Endodermal cell (in vitro differentiated cells): ENCODE data around the gene MED13L. TPM values are rescaled to one million over a fixed set of nuclear protein-coding genes. Genes with fewer than 3 reads are reported as not detected.

Source experiments
- DNase-seq: peaks from one replicate; pipeline ENCODE4 v3.0.0-alpha.2; 2017
- H3K27ac ChIP-seq: 2 replicates; pipeline ENCODE4 v1.5.1; 2013; ENCODE audit warnings: mild to moderate bottlenecking, low read depth, low read length, moderate library complexity
- H3K27me3 ChIP-seq: 2 replicates; pipeline ENCODE4 v1.6.1; 2013; ENCODE audit warnings: mild to moderate bottlenecking, low read length, moderate library complexity; ENCODE audit not compliant: insufficient read depth, control insufficient read depth, poor library complexity, severe bottlenecking
- H3K36me3 ChIP-seq: 2 replicates; pipeline ENCODE4 v1.7.0; 2013; ENCODE audit warnings: mild to moderate bottlenecking, low read length, moderate library complexity; ENCODE audit not compliant: control insufficient read depth, insufficient read depth
- H3K4me1 ChIP-seq: one replicate; pipeline ENCODE4 v1.7.0; 2013; ENCODE audit warnings: low read length; ENCODE audit not compliant: control insufficient read depth, insufficient read depth
- H3K4me3 ChIP-seq: 2 replicates; pipeline ENCODE4 v1.5.1; 2013; ENCODE audit warnings: mild to moderate bottlenecking, low read length, moderate library complexity
- H3K9ac ChIP-seq: 2 replicates; pipeline ENCODE4 v1.6.1; 2013; ENCODE audit warnings: mild to moderate bottlenecking, low read length, moderate library complexity; ENCODE audit not compliant: poor library complexity, severe bottlenecking; ENCODE audit errors: extremely low read depth
- H3K9me3 ChIP-seq: 2 replicates; pipeline ENCODE4 v1.6.1; 2013; ENCODE audit warnings: mild to moderate bottlenecking, low read length, moderate library complexity; ENCODE audit not compliant: control insufficient read depth
- H3K27ac Mint-ChIP-seq: 2 replicates; pipeline ENCODE4 v1.8.0; 2020; ENCODE audit warnings: mixed read lengths
- H3K27me3 Mint-ChIP-seq: 2 replicates; pipeline ENCODE4 v1.8.0; 2021; ENCODE audit warnings: mild to moderate bottlenecking, mixed read lengths; ENCODE audit not compliant: insufficient read depth
- H3K36me3 Mint-ChIP-seq: 2 replicates; pipeline ENCODE4 v1.8.0; 2020; ENCODE audit warnings: low read depth, mixed read lengths
- H3K4me1 Mint-ChIP-seq: 2 replicates; pipeline ENCODE4 v1.8.0; 2020; ENCODE audit warnings: mixed read lengths
- H3K4me3 Mint-ChIP-seq: 2 replicates; pipeline ENCODE4 v1.8.0; 2020; ENCODE audit warnings: mild to moderate bottlenecking, moderate library complexity, mixed read lengths
- H3K9me3 Mint-ChIP-seq: 2 replicates; pipeline ENCODE4 v1.8.0; 2020; ENCODE audit warnings: mild to moderate bottlenecking, mixed read lengths
- WGBS, 2 experiments: methylation state at CpG; one replicate each; pipeline versions ENCODE4 v1.1.5 to v1.1.7; 2013; ENCODE audit warnings: missing lambda C conversion rate in 2 of 2, mixed read lengths in 1 of 2; ENCODE audit not compliant: insufficient coverage in 1 of 2, insufficient read length in 1 of 2; 5-methylcytosine and 5-hydroxymethylcytosine counted together
- total RNA-seq, 2 donors: library from RNA; stranded (reverse); fragmentation: NEBNext Ultra II Directional in 1 of 2; extraction: Animal tissue kit (Norgen Biotek cat#: 25700) in 1 of 2; gene quantifications; 2 replicates in 1 of 2; 3 replicates in 1 of 2; pipeline ENCODE4 v1.2.1, GENCODE V29; 2021
- TF ChIP-seq, protein P1 (sequence below): fragments of 200-600 bp; sonication (generic); conservative IDR thresholded peaks from 2 replicates; pipeline ENCODE4 v1.5.0; 2021; ENCODE audit warnings: antibody characterized with exemption, mild to moderate bottlenecking

MED13L gene
- total RNA-seq, 2 donors from 2014 or later = 101 to 111 TPM

DNA sequence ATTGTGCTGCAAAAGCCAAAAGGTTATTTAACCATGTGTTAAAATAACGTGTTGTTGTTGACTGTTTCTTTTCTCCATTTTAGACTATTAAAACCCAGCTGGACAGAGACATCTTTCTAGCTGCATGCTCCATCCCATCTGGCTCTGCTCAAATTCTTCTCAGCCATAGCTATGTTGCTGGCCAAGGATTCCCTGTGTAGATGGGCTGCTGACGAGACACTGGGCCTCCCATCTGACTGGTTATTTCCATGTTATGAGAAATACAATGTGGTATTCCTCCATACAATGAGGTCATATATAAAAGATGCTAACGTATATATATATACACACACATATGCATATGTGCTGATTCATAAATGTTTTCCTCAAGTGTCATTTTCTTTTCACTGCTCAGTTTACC lies 30.1 kb downstream of the MED13L start:
- Mint-ChIP-seq H3K9me3 (peaks cover 18% of the 10 kb centered on the region), H3K27ac (peak overlapping the region; percentile 20), H3K36me3 (peaks cover 13% of the 10 kb centered on the region), H3K27me3 (no peaks in the 10 kb centered on the region), H3K4me3 (no peak overlapping the region), H3K4me1 (peaks cover 44% of the 10 kb centered on the region)
- peaks cover 4% of the 10 kb centered on the region for H3K4me1 ChIP-seq
- 95% methylated on average over 2 of the region's 3 CpGs; no CpG with 5 or more reads in 1 of the 2 experiments for WGBS, 2 experiments
- H3K27ac ChIP-seq = no peak overlapping the region
- H3K9ac ChIP-seq = no peak overlapping the region
- H3K36me3 ChIP-seq = no peaks in the 10 kb centered on the region
- DNase-seq = no peak
- no peak overlapping the region for H3K4me3 ChIP-seq
- H3K9me3 ChIP-seq = peaks cover 9% of the 10 kb centered on the region
- no peaks in the 10 kb centered on the region for H3K27me3 ChIP-seq
- TF ChIP-seq, protein P1, sequence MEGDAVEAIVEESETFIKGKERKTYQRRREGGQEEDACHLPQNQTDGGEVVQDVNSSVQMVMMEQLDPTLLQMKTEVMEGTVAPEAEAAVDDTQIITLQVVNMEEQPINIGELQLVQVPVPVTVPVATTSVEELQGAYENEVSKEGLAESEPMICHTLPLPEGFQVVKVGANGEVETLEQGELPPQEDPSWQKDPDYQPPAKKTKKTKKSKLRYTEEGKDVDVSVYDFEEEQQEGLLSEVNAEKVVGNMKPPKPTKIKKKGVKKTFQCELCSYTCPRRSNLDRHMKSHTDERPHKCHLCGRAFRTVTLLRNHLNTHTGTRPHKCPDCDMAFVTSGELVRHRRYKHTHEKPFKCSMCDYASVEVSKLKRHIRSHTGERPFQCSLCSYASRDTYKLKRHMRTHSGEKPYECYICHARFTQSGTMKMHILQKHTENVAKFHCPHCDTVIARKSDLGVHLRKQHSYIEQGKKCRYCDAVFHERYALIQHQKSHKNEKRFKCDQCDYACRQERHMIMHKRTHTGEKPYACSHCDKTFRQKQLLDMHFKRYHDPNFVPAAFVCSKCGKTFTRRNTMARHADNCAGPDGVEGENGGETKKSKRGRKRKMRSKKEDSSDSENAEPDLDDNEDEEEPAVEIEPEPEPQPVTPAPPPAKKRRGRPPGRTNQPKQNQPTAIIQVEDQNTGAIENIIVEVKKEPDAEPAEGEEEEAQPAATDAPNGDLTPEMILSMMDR = no peak

DNA sequence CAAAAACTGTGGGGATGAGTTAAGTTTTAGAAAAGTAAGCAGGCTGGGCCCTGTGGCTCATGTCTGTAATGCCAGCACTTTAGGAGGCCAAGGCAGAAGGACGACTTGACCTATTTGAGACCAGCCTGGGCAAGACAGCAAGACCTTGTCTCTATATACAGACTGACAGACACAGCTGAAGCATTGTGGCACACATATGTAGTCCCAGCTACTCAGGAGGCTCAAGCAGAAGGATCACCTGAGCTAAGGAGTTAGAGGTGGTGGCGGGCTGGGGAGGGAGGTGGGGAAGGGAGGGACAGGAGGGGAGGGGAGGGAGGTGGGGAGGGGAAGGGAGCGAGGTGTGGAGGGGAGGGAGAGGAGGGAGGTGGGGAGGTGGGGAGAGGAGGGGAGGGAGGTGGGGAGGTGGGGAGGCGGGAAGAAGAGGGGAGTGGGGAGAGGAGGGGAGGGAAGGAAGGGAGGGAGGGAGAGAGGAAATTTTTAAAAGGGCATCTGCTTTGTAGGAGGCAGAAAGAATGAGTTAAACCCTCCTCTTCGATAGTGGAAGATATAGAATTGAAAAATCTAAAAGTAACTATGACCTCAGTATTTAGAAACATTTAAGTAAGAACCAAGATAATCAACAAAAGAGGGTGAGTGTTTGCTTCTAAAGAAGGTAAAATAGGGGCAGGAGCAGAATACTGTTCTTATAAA lies 30.9 kb downstream of the MED13L start:
- H3K27ac Mint-ChIP-seq = no peak overlapping the region
- no peaks in the 10 kb centered on the region for H3K27me3 Mint-ChIP-seq
- TF ChIP-seq, protein P1 = no peak
- Histone ChIP-seq H3K9ac (no peak overlapping the region), H3K27me3 (no peaks in the 10 kb centered on the region), H3K27ac (no peak overlapping the region), H3K36me3 (no peaks in the 10 kb centered on the region), H3K4me1 (peaks cover 4% of the 10 kb centered on the region), H3K4me3 (no peak overlapping the region), H3K9me3 (peaks cover 2% of the 10 kb centered on the region)
- no peak overlapping the region for H3K4me3 Mint-ChIP-seq
- peaks cover 5% of the 10 kb centered on the region for H3K36me3 Mint-ChIP-seq
- 58 to 68% methylated on average over 1 of the region's 5 CpGs for WGBS, 2 experiments
- peaks cover 10% of the 10 kb centered on the region for H3K9me3 Mint-ChIP-seq
- no peak for DNase-seq
- peaks cover 44% of the 10 kb centered on the region for H3K4me1 Mint-ChIP-seq

DNA sequence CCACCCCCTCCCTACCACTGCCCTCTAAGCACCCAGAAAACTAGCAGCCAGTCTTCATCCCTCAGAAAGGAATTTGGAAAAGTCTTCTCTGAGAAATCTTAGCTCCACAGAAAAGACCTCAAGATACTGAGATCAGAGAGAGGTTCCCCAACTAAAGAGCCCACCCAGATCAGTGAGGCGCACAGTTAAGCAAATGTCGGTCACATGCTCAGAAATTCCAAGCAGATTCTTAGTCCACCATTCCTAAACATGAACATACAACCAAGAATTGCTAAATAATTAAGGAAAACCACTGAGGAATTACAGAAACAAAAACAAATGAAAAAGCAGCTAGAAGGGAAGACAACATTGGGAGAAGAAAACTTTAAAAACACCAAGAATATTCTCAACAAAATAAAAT lies 32.3 kb downstream of the MED13L start:
- Histone ChIP-seq H3K36me3 (no peaks in the 10 kb centered on the region), H3K9ac (no peak overlapping the region), H3K27ac (no peak overlapping the region), H3K9me3 (no peaks in the 10 kb centered on the region), H3K4me3 (no peak overlapping the region), H3K4me1 (peaks cover 4% of the 10 kb centered on the region), H3K27me3 (no peaks in the 10 kb centered on the region)
- WGBS, 2 experiments = 83 to 91% methylated on average over 2 of the region's 2 CpGs
- H3K27ac Mint-ChIP-seq = peak overlapping the region; percentile 41
- no peak for DNase-seq
- TF ChIP-seq, protein P1 = no peak
- H3K9me3 Mint-ChIP-seq = peaks cover 5% of the 10 kb centered on the region
- H3K4me3 Mint-ChIP-seq = no peak overlapping the region
- peaks cover 10% of the 10 kb centered on the region for H3K36me3 Mint-ChIP-seq
- H3K27me3 Mint-ChIP-seq = no peaks in the 10 kb centered on the region
- H3K4me1 Mint-ChIP-seq = peaks cover 49% of the 10 kb centered on the region
